Tibial nerve (tissue), 3 donors: ENCODE results near the gene HTR3A.

Experiments
- CTCF ChIP-seq, 5 experiments: fragments of 200-600 bp in 3 of 5; fragments of 450-650 bp in 2 of 5; sonication (generic) in 3 of 5; IDR thresholded peaks; one replicate each; pipeline ENCODE4 v1.5.1; 2016 to 2019; ENCODE audit warnings: antibody characterized with exemption in 5 of 5, mild to moderate bottlenecking in 3 of 5, moderate library complexity in 2 of 5
- POLR2A ChIP-seq, 2 donors: fragments of 450-650 bp; IDR thresholded peaks; one replicate each; pipeline ENCODE4 v1.6.1; 2017; ENCODE audit warnings: antibody characterized with exemption in 2 of 2, mild to moderate bottlenecking in 2 of 2, moderate library complexity in 2 of 2

- TF ChIP-seq CTCF (IDR thresholded peaks at IDR 0.05) (no peak), POLR2A (IDR thresholded peaks at IDR 0.05) (no peak)
These were observed 11.0 kb downstream of the HTR3A start for GRCh38 chr11:113985906-113986305.
